Testis (tissue), 2 donors: Measurements from ENCODE around the gene FLT4.

Experiments used
- POLR2A ChIP-seq: fragments of 450-650 bp; IDR thresholded peaks from one replicate; pipeline ENCODE4 v1.6.1; 2017; ENCODE audit warnings: antibody characterized with exemption, mild to moderate bottlenecking, moderate library complexity
- TF ChIP-seq, protein P1 (sequence below), 3 experiments: fragments of 450-650 bp in 2 of 3; fragments of 200-600 bp in 1 of 3; sonication (generic) in 1 of 3; IDR thresholded peaks; one replicate each; pipeline ENCODE4 v1.5.1; 2016 to 2019; ENCODE audit warnings: antibody characterized with exemption in 3 of 3, mild to moderate bottlenecking in 2 of 3, moderate library complexity in 1 of 3

DNA sequence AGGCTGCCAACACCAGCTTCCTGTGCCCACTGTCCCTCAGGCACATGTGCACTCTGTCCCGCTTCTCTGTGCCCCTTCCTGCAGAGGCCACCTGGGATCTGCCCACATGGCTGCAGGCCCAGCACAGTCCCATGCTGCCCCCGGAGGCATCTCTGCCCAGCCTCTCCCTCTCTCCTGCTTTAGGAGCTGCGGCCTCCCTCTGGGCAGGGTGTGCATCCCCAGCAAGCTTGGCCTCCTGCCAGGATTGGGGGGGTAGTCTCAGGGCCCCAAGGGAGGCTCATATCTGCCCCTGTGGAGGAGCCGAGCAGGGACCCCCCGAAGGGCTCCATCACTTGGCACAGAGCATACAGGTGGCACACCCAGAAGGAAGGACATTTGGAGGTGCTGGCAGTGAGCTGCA, 24.8 kb downstream of the FLT4 start:
- no peak for TF ChIP-seq POLR2A
- TF ChIP-seq, protein P1, sequence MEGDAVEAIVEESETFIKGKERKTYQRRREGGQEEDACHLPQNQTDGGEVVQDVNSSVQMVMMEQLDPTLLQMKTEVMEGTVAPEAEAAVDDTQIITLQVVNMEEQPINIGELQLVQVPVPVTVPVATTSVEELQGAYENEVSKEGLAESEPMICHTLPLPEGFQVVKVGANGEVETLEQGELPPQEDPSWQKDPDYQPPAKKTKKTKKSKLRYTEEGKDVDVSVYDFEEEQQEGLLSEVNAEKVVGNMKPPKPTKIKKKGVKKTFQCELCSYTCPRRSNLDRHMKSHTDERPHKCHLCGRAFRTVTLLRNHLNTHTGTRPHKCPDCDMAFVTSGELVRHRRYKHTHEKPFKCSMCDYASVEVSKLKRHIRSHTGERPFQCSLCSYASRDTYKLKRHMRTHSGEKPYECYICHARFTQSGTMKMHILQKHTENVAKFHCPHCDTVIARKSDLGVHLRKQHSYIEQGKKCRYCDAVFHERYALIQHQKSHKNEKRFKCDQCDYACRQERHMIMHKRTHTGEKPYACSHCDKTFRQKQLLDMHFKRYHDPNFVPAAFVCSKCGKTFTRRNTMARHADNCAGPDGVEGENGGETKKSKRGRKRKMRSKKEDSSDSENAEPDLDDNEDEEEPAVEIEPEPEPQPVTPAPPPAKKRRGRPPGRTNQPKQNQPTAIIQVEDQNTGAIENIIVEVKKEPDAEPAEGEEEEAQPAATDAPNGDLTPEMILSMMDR (IDR thresholded peaks at IDR 0.05): no peak
